A549 (cell line): Measurements from ENCODE around the gene EPB41L1.

Experiments used
- BHLHE40 ChIP-seq: IDR thresholded peaks from 2 replicates; pipeline ENCODE4 v1.6.1; 2012; ENCODE audit warnings: low read depth, low read length, inconsistent platforms
- JUNB ChIP-seq: fragments of >200 bp; sonication (Bioruptor Twin); formaldehyde crosslinking; IDR thresholded peaks from 2 replicates; pipeline ENCODE4 v1.6.1; 2016
- KDM1A ChIP-seq: fragments of 200-600 bp; sonication (generic); IDR thresholded peaks from 2 replicates; pipeline ENCODE4 v1.6.1; 2016; ENCODE audit warnings: low read depth, mild to moderate bottlenecking
- KDM5A ChIP-seq: fragments of 200-600 bp; sonication (generic); IDR thresholded peaks from 2 replicates; pipeline ENCODE4 v1.6.1; 2016; ENCODE audit warnings: antibody characterized with exemption, mild to moderate bottlenecking
- MYC ChIP-seq: IDR thresholded peaks from 2 replicates; pipeline ENCODE4 v1.6.1; 2012; ENCODE audit warnings: mild to moderate bottlenecking, inconsistent platforms, low read length, improper control_type of control experiment, borderline replicate concordance
- NR3C1 ChIP-seq: fragments of >200 bp; sonication (Bioruptor Twin); formaldehyde crosslinking; IDR thresholded peaks from 3 replicates; pipeline ENCODE4 v1.6.1; 2017
- POLR2A ChIP-seq: IDR thresholded peaks from 2 replicates; pipeline ENCODE4 v1.6.1; 2012; ENCODE audit warnings: mild to moderate bottlenecking, low read length
- RCOR1 ChIP-seq: fragments of 150-350 bp; IDR thresholded peaks from 2 replicates; pipeline ENCODE4 v1.6.1; 2014; ENCODE audit warnings: antibody characterized with exemption, low read length, low read depth
- SMC3 ChIP-seq: fragments of >200 bp; sonication (Bioruptor Twin); formaldehyde crosslinking; IDR thresholded peaks from 3 replicates; pipeline ENCODE4 v1.6.1; 2018; ENCODE audit warnings: inconsistent platforms
- ZNF302 ChIP-seq: fragments of 250-450 bp; sonication (Bioruptor Pico); IDR thresholded peaks from 2 replicates; pipeline ENCODE4 v1.9.0; 2021; ENCODE audit warnings: inconsistent platforms, mild to moderate bottlenecking, moderate library complexity
- TF ChIP-seq, protein P1 (sequence below): fragments of >200 bp; sonication (Bioruptor Twin); formaldehyde crosslinking; IDR thresholded peaks from 3 replicates; pipeline ENCODE4 v1.5.1; 2016

DNA sequence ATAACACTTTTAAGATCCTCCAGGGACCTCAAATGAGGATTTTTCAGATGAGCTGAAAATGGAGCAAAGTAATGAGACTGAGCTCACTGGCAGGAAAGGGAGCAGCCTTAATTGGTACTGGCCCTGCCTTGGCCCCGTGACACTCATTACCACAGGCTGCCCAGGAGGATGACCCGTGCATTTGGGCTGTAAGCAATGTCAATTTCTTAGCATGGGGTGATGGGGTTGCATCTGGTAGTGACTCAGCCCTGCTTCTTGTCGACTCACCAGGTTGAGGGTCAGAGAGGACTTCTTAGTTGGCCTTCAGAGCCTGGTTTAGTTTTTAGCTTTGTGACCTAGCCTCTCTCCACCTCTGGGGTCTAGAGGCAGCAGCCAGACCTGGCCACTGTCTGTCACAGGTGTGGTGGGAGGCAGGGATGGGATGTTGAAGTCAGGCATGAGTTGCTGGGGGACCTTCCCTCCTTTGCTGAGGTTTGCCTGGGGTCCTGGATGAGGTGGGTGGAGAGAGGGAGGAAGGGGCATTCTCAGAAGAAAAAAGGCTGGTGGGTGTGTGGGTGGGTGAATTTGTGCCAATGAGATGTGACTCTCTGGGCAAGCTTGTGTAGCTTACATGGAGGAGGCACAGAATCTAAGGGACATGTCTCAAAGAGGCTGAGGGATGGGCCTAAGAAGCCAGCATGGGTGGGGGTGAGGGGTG lies 25.9 kb upstream of the EPB41L1 start:
- TF ChIP-seq KDM5A (no peak), SMC3 (no peak), KDM1A (no peak), BHLHE40 (no peak), ZNF302 (no peak), POLR2A (no peak), NR3C1 (no peak), MYC (no peak), JUNB (no peak), RCOR1 (no peak)
- TF ChIP-seq, protein P1, sequence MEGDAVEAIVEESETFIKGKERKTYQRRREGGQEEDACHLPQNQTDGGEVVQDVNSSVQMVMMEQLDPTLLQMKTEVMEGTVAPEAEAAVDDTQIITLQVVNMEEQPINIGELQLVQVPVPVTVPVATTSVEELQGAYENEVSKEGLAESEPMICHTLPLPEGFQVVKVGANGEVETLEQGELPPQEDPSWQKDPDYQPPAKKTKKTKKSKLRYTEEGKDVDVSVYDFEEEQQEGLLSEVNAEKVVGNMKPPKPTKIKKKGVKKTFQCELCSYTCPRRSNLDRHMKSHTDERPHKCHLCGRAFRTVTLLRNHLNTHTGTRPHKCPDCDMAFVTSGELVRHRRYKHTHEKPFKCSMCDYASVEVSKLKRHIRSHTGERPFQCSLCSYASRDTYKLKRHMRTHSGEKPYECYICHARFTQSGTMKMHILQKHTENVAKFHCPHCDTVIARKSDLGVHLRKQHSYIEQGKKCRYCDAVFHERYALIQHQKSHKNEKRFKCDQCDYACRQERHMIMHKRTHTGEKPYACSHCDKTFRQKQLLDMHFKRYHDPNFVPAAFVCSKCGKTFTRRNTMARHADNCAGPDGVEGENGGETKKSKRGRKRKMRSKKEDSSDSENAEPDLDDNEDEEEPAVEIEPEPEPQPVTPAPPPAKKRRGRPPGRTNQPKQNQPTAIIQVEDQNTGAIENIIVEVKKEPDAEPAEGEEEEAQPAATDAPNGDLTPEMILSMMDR, result no peak
